HT-29 (cell line): ENCODE measurements around the gene MAP1LC3B. TPM values are rescaled to one million over a fixed set of nuclear protein-coding genes. Genes with fewer than 3 reads are reported as not detected.
"Not testable (repeated sequence)": the region's sequence is repeated elsewhere in the genome, so short reads cannot be mapped to it uniquely, and the experiment has no call there.

Source experiments
- DNase-seq: peaks from one replicate; pipeline ENCODE4 v3.0.0-alpha.2; 2015; ENCODE audit warnings: low spot score
- total RNA-seq: library from RNA; depleted of rRNA; stranded (reverse); fragments of >200 nt; shearing (Covaris generic); gene quantifications from 2 replicates; pipeline ENCODE4 v1.2.3, GENCODE V29; 2014

Gene MAP1LC3B
- total RNA-seq, 1 experiment from 2014 or later, result 14.3 TPM

DNA sequence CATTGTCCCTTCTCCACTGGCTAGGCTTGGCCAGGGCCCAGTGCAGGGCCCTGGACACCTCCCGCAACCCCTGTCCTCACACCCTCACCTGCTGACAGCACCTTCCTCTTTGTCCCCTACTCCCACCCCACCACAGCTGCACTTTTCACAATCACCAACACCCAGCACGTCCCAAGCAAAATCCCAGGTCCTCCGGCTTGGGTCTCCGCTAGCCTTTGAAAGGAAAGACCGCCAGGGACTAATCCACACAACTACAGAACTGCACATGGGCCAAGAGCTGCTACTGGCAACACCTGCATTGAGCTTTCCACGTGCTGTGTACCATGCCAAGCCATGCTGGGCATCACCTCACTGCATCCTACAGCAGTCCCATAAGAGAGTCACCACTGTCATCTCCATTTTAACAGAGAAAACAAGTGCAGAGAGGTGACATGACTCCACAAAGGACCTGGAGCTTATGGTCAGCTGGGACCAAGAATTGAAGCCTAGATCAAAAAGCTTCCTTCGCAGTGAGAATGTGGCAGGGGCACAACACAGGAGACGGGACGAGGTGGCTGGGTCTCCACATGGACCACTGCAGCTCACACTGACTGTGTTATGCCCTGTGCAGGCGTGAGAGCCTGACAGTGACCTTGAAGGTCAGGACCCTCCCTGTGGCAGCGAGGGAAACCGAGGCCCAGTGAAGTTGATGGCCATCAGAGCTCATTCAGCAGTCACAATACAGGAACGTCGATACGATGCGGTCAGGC is 31.1 kb upstream of the MAP1LC3B start:
- no peak for DNase-seq

DNA sequence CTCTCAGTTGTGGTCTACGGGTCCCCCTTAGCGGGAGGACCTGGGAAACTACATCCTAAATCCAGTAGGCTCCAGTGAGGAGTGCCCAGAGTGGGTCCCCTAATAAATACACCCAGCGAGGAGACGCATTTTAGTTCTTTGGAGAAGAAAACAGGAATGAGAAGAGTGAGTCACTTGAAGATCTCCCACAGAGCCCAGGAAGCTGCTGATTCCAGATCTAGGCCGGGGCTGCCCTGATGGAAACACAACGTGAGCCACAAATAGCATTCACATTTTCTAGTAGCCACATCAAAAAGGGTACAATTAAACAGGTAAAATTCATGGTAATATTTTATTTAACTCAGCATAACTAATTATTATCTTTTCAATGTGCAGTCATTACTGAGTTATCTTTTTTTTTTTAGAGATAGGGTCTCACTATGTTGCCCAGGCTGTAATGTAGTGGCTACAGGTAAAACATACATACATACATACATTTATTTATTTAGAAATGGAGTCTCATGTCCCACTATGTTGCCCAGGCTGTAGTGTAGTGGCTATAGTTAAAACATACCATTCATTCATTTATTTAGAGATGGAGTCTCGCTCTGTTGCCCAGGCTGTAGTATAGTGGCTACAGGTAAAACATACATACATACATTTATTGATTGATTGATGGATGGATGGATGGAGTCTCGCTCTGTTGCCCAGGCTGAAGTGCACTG is 30.1 kb upstream of the MAP1LC3B start:
- DNase-seq, result no peak

DNA sequence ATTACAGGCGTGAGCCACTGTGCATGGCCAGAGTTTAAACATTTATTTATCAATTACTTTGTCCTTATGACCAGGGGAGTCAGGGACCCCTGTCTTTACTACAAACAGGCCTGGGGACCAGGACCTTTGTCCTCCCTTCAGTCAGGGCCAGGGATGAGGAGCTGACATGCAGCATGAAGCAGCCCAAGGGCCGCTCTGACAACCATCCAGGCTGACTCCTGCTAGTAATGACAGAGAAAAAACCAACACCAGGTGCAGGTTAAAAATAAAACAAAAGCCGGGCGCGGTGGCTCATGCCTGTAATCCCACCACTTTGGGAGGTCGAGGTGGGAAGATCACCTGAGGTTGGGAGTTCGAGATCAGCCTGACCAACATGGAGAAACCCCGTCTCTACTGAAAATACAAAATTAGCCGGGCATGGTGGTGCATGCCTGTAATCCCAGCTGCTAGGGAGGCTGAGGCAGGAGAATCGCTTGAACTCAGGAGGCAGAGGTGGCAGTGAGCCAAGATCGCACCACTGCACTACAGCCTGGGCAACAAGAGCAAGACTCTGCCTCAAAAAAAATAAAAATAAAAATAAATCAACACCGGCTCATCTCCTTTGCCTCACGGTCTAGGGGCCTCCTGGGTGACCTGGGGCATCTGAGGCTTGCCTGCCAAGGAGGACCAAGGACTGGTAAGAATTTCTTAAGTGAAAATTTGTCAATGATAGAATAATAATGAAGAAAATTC is 29.1 kb upstream of the MAP1LC3B start:
- DNase-seq, result not testable (repeated sequence)

DNA sequence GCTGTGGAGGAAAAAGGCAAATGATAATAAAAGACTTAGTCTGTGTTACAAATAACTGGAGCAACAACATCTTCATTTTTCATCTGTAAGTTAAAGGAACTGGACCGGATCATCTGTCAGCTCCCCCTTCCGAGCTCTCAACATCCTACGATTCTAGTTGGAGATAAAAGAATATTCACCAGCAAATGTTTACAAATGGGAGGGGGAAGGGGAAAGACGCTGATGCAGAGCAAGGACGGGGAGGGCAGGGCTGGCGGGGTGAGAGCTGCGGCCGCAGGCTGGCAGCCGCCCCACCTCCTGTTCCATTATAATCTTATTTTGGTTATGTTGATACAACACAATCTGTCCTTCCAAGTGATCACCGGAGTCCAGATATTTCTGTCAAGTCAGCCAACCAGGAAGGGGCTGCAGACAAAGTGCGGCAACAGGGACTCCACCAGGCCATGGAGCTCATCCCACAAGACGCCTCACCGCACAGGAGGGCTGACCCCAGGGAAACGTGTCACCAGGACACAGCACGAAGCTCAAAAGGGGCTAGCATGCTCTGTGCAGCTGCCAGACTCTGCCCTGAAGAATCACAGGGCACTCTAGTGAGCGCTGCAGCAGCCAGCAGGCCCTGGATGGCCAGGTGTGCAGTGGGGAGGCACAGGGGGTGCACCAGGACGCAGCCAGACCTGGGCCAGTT is 28.2 kb upstream of the MAP1LC3B start:
- DNase-seq, result no peak

DNA sequence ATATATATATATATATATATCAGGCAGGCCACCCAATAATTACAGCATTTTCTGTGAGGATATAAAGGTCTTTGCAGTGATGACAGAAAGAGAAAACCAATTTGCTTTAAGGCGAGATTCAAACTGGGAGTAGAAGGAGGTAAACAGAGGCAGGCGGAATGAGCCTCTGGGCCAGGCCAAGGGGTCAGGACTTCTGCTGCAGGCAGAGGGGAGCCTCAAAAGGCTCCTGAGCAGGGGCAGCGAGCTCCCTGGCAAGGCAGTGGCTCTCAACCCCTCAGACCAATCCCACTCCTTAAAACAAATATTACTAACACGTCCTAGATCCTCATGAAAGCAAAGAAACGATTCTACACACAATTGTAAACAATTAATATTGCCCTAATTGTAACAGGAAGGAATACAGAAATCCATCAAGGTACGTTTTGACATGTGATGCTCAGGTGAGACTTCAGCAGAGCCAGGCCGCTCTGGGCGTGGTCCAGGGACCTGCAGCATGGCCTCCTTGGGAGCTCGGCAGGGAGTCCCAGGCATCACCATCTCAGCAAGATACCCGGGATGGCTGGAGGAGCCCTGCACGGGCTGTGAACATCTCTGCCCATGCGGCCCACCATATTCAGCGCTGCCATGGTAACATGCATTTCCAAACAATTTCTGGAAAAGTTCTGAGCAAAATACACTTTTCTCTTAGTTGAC is 27.0 kb upstream of the MAP1LC3B start:
- no peak for DNase-seq

DNA sequence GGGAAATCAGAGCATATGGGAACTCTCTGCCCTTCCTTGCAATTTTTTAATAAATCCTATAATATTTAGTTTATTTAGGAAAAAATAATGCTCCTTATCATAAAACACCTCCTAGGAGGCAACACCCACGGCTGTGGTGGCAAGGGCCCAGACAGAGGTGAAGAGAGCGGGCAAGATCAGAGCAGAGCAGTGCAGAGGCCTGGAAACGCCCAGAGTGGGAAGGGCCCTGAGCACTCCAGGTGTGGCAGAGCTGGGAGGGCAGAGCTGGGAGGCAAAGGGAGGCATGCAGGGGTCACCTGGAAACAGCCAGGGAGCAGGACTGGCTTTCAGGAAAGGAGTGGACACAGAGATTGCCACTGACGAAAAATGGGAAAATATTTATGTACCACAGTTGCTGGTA is 25.8 kb upstream of the MAP1LC3B start:
- no peak for DNase-seq

DNA sequence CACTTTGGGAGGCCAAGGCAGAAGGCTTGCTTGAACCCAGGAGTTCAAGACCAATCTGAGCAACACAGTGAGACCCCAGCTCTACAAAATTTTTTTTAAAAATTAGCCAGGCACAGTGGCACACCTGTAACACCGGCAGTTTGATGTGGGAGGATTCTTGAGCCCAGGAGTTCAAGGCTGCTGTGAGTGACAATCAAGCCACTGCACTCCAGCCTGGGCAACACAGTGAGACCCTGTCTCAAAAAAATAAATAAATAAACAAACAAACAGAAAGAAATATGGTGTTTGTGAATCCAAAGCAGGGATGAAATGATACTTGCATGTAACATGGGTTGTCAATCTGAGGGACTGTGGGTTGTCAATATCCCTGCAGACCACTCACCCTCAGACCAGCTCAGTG is 25.2 kb upstream of the MAP1LC3B start:
- no peak for DNase-seq

DNA sequence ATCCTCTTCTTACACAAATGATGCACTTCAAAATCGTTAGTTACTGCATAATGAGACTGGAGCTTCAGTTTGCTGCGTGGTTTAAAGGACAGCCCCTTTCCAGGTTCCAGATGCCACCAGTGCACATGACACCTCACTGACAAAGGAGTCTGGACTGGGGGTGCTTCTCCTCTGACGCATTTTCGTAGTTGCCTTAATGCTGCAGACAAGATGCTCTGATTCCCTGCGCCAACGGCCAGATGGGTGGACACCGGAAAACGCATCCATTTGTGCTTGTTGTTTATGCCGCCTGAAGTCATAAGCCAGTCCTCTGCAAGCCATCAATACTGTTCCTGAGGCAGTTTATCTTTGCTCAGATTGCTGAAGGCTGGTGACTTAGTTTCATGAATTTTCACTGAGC is 24.6 kb upstream of the MAP1LC3B start:
- no peak for DNase-seq

DNA sequence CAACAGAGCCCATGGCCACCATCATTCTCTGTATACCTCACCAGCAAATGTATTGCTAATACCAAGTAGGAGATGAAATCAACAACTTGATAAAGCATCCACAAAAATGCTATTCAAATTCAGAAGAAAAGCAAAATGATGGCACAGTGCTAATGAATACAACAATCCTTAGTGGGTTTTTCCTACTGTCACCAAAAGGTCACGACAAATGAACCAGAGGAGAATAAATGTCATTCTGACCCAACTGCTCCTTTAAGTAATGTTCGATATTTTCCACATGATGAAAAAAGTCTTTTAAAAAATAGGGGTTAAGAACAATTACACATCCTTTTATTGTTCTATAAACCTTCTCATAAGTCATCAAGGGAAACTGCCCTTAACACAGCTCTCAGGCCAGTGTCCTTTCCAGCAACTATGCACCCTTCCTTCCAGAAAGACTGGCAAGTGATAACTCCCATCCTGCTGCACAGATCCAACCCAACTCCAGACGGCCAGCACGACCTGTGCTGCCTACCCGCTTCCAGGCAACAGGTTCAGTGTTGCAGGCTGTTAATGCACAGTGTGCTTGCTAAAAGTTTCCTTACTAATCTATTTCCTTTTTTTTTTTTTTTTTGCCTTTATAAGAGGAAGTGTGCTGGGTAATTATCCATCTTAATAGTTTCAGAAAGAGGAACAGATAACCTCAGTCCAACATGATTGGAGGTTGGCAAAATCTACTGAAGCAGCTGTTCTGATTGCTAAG is 23.9 kb upstream of the MAP1LC3B start:
- DNase-seq, result no peak

DNA sequence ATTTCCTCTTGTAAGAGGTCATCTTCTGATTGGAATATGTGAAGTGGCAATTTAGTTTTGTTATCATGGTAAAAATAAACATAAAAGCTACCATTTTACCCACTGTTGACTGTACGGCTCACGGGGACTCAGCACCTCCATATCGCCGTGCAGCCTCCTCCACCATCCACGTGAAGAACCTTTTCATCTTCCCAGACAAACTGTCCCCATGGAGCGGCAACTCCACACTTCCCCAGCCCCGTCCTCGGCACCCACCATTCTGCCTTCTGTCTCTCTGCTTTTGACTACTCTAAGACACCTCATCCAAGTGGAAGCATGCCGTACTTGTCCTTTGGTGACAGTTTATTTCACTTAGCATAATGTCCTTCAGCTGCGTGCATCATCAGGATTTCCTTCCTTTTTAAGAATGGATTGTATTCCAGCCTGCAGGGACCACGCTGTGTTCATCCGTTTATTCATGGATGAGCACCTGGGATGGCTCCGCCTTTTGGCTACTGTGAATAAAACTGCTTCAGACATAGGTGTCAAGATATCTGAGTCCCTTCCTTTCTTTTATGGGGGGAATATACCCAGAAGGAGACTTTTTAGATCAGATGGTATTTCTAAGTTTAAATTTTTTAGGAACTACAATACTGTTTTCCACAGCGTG is 22.9 kb upstream of the MAP1LC3B start:
- no peak for DNase-seq

DNA sequence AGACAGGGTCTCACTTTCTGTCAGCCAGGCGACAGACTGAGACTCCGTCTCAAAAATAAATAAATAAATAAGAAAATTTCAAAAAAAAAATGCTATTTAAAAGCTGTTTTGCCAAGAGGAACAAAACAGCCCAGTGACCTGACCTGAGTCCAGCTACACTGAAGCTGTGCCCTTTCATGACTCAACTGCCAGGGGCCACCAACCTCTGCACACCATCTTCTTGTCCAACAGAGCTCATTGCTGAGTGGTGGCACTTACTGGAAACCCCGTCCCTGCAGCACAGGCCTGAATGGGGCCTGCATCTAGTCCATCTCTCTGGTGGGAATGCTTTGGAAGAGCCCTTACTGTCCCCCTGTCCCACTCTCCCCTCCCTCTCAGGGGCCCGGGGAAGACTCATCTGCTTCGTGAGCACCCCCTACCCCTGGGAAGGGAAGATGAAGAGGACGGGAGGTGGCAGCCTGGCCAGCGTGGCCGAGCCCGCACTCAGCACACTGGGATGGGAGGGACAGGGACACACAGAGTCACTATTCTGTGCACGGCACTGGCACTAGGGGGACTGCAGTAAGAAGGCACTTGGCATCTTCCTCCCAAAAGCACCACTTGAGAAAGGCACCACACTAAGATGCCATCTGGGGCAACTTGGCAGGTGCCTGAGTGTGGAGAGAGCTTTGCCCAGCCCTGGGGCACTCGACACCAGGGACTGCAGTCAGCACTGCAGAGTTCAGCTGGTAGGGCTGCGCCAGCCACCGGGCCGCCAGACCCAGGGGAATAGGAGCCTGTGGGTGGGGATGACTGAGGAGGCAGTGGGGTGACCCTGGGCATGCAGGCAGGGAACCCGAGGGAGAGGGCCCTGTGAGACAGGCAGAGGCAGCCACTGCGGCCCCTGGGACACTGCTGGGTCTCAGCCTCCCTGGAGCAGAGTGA is 22.1 kb upstream of the MAP1LC3B start:
- no peak for DNase-seq

DNA sequence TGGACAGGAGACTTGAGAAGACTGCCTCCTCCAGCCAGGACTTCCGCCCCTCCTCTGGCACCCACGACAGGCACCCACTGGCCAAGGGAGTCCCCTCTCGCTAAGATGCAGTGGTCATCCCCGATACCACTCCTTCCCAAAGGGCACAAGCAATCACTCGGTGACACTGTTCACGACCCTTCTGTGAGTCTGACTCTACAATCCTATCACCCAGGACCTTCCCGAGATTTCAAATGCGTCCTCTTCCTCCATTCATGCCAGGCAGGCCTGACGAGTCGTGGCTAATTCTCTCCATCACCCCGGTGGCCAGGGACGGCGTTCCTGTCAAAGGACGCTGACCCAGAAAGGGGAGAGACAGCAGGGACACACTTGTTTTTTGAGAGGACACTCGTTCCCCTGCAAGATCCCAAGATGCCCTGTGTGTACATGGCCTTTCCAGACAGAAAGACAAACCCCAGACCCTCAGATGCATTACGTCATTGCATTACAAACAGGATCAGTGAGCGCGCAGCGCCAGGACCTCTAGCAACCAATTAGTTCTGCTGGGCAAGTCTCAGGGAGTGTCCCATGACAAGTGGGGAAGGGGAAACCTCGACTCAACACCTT is 20.8 kb upstream of the MAP1LC3B start:
- no peak for DNase-seq

DNA sequence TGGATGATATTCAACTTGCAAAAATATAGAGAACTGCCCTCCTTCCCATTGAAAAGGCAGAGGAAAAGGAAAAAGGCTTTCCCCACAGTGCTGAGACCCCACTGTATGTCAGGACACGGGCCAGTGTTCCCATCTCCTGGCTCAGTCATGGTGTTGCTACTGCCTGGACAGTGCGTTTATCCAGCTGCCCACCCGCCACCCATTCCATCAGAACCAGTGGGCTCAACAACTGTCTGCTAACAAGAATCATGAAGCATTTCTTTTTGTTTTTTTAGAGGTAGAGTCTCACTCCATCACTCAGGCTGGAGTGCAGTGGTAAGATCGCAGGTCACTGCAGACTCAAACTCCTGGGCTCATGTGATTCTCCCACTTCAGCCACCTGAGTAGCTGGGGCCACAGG is 19.8 kb upstream of the MAP1LC3B start:
- no peak for DNase-seq

DNA sequence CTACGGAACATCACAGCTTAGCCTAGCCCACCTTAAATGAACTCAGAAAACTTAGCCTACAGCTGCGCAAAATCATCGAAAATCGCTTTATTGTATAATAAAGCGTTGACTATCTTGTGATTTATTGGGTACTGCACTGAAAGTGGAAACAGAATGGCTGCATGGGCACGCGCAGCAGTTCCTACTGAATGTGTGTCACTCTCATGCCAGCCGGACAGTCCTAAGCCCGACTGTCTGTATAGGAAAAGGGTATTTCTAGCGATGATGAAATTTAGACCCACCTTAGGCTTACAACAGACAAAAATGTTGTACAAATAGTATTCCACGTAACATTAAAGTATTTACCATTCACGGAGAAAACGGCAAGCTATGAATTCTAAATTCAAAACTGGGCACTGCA is 17.8 kb upstream of the MAP1LC3B start:
- no peak for DNase-seq

DNA sequence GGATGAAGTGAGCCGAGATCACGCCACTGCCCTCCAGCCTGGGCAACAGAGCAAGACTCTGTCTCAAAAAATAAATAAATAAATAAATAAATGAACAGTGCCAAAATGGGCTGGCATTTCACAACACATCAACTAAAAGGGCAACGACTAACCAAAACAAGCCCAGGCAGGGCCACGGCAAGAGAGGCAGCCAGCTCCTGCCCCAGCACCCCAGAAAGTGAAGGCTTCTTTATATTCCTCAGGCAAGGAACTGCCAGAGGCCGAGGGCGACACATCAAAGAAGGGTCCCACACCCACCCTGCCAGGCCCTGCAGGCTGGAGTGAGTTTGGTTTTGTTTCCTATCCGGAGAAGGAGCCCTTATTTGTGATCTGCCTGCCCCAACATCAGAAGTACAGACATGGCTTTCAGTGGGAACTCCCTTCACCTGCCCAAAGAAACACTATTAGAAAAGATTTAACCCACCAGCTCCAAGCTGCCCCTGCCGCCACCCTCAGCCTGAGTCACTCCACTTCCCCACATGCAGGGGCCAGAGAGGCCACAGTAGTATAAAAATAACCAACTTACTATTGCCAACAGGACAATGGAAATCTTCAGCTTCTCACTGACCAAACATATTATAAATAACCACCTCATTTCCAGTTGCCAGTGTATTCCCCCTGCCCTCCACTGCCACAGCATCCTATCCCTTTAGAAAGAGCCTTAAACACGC is 16.6 kb upstream of the MAP1LC3B start:
- no peak for DNase-seq

DNA sequence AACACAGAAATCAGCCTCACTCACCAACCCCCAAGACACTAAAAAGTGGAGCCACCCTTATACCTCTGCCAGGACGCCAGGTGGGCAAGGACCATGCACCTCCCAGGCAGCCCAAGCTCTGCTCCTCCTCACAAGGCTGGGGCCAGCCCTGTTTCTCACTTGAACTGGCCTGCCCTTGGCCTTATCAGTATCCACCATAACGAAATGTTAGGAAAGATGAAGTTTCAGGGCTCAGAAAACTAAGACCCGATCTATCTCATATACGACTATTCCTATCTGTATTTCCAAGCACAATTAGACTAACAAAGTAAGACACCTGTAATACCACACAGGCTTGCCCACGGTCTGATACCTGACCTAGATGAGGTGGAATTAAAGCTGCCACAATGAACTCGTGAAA is 15.5 kb upstream of the MAP1LC3B start:
- DNase-seq, result no peak

DNA sequence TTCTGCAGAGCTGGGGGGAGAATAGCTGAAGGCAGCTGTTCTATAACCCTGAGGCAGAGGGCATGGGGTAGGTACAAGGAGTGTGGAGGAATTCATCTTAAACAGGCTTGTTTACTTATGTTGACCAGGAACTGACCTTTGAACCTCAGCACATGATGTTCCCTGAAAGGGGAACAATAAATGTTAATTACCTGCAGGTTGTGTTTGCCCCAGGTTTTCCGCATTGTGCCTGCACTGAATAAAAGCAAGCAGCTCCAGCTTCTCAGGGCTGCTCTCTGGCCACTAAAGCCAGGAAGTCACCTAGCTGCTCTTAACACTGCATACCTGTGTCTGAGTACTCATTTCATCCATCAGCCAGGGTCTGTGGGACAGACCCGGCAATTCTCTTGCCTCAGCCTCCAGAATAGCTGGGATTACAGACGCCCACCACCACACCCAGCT is 12.8 kb upstream of the MAP1LC3B start:
- peak; percentile 45 for DNase-seq

DNA sequence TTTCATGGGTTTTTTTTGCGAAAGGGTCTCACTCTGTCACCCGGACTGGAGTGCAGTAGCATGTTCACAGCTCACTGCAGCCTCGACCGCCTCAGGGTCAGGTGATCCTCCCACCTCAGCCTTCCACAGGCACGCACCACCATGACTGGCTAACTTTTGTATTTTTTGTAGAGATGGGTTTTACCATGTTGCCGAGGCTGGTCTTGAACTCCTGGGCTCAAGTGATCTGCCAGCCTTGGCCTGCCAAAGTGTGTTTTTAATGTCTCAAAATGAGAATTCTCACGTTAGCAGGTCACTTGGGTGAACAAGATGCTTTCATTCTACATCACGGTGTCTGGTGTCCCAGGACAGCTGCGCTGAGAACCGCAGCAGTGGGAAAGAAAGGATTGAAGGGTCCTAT is 11.7 kb upstream of the MAP1LC3B start:
- DNase-seq, result no peak
